HG03097 (cell line): ENCODE results near the gene IQCF5.
"Not testable (repeated sequence)": the region's sequence is repeated elsewhere in the genome, so short reads cannot be mapped to it uniquely, and the experiment has no call there.

Experiments
- ATAC-seq: cut with Tn5 transposase; IDR thresholded peaks from one replicate; pipeline ENCODE4 v1.9.1; 2021; ENCODE audit not compliant: unreplicated experiment, low FRiP score

IQCF5 gene

GRCh38 chr3:51875501-51875900, at the start of gene IQCF5:
IQCF5 (minus strand) TSS chr3:51875601; CDS start chr3:51875531, 70 bp downstream.
- no peak for ATAC-seq

GRCh38 chr3:51921081-51921578, 45.7 kb upstream of the IQCF5 start:
- ATAC-seq, result no peak

GRCh38 chr3:51916418-51916817, 41.0 kb upstream of the IQCF5 start:
- ATAC-seq, result no peak

DNA sequence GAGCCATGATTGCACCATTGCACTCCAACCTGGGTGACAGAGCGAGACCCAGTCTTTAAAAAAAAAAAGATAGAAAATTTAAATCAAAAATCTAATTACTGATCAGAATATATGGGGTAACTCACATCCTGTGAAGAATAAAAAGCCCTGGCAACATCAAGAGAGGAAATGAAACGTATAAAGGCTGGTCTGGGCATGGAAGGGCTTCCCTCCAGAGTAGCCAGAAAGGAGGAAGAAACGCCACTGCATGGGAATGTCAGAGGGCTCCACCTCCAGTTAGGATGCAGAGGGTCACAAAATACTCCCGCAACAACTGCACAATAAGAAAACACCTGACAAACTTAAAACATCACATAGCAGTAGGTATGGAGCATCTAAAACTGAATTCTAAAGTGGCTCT, 32.6 kb upstream of the IQCF5 start:
- ATAC-seq, result no peak

GRCh38 chr3:51904034-51904823, 28.8 kb upstream of the IQCF5 start:
- ATAC-seq, result no peak

DNA sequence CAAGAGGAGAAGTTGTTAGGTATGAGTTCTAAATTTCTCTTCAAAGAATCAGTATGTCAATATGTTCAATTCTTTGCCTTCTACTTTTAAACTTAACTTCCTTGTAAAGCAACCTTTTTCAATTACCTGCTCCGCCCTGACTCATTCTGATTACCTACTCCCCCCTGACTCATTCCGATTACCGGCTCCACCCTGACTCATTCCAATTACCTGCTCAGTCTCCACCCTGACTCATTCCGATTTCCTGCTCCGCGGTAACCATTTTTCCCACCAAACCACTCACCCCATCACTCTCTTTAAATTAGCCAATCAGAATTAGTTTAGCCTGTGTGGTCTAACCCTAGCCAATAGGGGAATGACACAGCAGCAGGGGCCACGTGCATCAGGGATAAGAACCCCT, 27.0 kb upstream of the IQCF5 start:
- not testable (repeated sequence) for ATAC-seq

GRCh38 chr3:51900043-51900442, 24.6 kb upstream of the IQCF5 start:
- not testable (repeated sequence) for ATAC-seq

DNA sequence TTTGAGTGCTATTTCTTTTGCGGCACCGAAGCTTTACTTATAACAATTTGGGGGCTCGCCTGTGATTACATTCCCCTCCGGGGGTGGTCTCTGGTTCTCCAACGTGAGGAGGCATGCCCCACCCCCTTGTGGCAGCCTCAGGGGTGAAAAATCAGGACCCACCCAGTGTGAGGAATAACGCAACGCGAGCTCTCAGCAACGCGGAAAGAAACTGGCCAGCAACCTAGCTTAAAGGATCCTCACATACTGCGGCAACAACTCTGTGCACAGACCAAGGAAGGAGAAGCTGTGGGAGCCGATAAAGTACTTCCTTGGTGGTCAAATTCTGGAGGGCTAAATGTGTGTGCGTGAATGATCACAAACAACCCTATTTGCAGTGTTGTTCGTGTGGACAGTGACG, 22.0 kb upstream of the IQCF5 start:
- no peak for ATAC-seq

DNA sequence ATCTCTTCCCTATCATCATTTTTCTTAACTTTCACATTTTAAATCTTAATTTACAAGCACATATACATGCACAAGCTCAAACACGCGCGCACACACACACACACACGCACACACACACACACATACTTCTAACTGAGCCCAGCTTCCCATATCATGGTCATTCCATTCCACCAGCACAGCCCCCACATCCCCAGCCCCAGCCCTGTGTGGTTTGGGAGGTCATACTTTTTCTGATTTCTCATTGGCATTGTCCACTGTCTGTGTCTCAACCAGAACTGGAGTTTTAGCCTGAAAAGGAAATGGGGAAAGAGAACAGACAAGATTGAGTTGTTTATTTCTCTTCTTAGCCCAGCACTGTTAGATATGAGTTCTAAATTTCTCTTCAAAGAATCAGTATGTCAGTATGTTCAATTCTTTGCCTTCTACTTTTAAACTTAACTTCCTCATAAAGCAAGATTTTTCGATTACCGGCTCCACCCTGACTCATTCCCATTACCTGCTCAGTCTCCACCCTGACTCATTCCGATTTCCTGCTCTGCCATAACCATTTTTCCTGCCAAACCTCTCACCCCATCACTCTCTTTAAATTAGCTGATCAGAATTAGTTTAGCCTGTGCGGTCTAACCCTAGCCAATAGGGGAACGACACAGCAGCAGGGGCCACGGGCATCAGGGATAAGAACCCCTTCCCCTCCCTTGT, 21.4 kb upstream of the IQCF5 start:
- ATAC-seq, result no peak

GRCh38 chr3:51894939-51895338, 19.5 kb upstream of the IQCF5 start:
- ATAC-seq, result no peak

GRCh38 chr3:51894391-51894790, 19.0 kb upstream of the IQCF5 start:
- ATAC-seq, result no peak

DNA sequence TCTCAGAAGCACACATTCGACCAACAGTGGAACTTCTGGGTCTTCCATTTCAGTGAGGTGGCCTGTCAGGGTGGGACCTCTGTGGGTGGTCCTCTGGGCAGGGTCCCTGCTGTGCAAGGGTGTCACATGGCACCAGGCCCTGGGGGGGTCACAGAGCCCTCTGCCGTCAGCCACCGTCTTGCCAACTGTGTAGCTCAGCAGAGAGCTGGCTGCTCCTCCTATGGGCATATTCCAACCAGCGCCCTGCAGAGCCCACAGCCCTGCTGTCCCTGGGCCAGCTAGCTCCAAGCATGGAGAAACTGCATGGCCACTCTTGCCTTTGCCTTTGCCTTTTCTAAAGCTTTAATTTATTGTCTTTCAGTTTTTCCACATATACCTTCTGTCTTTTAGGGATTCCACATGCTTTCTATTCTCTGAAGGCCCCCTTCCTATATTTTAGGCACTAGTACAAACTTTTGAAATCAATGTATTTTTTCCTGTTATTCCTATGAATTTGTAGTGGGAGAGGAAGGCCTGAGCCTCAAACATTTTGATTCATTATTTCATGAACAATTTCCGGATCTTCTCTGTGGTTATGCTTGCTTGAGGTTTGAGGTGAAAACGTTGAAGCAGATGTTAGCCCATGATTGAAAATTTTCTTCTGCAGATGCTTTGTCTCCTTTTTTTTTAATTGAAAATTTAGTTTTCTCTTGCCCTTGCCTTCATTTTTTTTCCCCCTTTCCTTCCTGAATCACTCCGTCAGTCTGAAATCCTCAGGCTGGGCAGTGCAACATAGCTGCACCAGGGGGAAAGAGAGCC, 16.0 kb upstream of the IQCF5 start:
- ATAC-seq, result no peak

DNA sequence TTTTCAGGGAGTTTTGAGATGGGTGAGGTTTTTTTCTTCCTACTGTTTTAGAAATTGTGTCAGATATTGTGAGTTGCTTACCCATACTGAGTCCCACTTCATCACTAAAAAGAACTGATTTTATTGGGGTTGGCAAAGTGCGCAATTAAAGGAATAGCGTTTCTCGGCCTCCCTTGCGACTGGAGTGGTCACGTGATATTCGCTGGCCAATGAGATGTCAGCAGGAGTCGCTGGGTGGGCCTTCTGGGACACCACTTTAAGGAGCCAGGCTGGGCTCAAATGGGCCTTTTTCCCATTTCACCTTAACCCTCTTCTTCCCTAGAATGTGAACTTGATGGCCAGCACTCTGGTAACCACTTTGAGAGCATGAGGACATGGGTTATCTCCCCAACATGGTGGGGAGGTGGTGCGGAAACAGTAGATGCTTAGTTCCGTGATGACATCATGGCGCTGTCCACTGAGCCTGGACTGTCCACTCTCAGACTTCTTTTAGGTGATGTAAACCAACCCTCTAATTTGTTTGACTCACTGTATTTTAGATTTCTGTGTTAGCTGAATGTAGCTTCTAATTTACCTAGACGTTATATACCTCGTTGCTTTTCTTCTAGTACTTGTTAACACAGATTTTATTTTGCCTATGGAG, 13.2 kb upstream of the IQCF5 start:
- ATAC-seq, result no peak

DNA sequence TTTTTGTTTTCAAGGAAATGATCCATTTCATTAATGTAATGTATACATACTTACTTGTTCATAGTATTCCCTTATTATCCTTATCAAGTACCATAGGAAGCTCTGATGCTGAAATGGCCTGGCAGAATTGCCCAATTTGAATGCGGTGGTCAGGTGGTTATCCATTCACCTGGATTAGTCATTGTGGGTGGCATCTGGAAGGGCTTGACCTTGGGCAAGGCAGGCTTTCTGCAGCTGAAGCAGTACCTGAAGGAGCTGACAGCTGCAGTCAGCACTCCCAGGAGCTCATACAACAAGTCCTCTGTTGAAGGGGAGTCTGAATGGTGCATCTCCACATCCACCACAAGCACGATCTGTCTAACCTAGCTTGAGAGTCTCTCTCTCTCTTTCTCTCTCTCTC, 12.2 kb upstream of the IQCF5 start:
- ATAC-seq, result no peak

DNA sequence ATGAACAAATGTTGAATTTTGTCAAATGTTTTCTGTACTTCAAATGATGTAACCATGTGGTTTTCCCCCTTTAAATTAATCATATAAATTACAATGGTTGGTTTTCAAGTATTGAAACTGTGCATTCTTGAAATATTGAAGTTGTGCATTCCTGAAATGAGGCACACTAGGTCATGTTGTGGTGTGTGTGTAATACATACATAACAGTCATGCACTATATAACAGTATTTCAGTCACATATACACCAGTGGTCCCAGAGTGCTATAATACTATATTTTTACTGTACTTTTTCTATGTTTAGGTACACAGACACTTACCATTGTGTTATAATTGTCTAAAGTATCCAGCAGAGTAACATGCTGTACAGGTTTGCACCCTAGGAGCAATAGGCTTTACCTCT, 11.0 kb upstream of the IQCF5 start:
- ATAC-seq, result no peak

DNA sequence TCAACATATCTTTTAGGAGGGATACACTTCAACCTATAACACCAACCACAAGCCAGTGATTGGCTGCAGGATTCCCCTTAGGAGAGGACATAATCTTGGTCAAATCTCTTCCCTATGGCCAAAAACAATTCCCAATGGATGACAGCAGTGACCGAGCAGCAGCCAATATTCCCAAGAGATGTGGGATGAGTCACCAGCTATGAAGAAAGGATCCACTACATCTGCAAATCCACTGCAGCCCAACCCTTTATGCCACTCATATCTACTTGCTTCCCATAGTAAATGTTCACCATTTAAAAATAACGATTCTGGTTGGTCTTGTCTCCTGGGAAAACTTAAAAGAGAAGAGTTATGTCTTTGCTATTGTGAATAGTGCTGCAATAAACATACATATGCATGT, 4.5 kb upstream of the IQCF5 start:
- ATAC-seq, result no peak

GRCh38 chr3:51876186-51876585, 785 bp upstream of the IQCF5 start:
- ATAC-seq, result no peak

DNA sequence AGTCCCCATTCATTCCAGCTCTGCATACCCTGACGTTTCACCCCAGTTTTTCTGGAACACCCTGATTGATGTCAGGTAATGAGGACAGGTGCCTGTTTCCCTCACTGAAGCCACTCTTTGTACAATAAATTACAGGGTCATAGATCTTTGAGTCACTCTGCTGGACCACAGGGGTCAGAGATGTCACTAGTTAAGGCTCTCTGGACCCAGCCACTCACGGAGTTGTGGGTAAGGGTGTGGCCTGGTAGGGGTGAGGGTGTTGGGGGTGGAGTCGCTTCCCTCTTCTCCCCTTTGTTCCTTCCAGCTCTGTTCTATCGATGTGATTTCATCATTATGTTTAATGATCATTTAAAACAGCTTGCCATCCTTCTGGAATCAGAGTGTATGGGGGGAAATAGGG, 512 bp downstream of the IQCF5 start:
- ATAC-seq, result no peak

- no peak for ATAC-seq
Observed at GRCh38 chr3:51874411-51874810, 990 bp downstream of the IQCF5 start.

DNA sequence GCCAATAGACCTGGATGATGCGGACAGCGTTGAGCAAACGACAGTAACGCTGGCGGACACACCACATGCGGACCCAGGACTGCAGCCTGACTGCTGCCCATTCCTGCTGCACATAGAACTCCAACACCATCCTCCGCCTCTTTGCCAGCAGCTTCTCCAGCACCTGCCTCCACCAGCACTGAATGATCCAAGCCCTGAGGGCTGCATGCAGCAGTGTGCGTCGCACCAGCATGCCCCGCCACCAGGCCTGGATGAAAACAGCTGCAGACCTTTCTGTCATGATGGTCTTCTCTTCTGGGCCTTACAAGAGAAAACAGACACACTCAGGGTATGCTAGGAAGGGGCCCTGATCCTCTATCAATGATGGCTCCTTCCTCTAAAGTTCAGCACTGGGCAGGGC, 1.5 kb downstream of the IQCF5 start:
- no peak for ATAC-seq
